Measurements from ENCODE around the gene PARL. TPM values are rescaled to one million over a fixed set of nuclear protein-coding genes. Genes with fewer than 3 reads are reported as not detected.

PARL gene
- polyA plus RNA-seq, 1 experiment = 46.2 TPM

DNA sequence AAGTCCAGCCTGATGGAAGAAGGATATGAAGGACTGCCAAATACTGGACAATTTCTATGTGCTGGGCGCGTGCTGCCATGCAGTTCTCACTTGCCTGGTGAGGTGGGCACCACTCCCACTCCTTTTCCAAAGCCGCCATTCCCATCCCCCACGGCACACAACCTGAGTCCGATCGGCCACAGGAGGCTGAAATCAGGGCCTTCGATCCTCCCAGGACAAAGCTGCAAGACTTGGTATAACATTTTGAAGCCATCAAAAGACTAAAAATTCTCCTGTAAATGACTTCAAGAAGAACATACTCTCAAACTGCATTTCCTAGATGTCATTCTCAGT, 56.2 kb downstream of the PARL start:
- no peak for DNase-seq (ENCODE audit: low read depth, low spot score)
- ChIA-PET CTCF (no interaction called here), POLR2A (no interaction called here)
- Histone ChIP-seq H3K9me3 (ENCODE audit: control insufficient read depth, insufficient read depth, low read length) (no peaks in the 10 kb centered on the region), H3K27me3 (ENCODE audit: control insufficient read depth, insufficient read depth, low read length) (no peaks in the 10 kb centered on the region), H3K27ac (ENCODE audit: low read depth, low read length) (no peak overlapping the region), H3K4me3 (ENCODE audit: low read depth, low read length) (no peak overlapping the region)
- TF ChIP-seq, protein P1, sequence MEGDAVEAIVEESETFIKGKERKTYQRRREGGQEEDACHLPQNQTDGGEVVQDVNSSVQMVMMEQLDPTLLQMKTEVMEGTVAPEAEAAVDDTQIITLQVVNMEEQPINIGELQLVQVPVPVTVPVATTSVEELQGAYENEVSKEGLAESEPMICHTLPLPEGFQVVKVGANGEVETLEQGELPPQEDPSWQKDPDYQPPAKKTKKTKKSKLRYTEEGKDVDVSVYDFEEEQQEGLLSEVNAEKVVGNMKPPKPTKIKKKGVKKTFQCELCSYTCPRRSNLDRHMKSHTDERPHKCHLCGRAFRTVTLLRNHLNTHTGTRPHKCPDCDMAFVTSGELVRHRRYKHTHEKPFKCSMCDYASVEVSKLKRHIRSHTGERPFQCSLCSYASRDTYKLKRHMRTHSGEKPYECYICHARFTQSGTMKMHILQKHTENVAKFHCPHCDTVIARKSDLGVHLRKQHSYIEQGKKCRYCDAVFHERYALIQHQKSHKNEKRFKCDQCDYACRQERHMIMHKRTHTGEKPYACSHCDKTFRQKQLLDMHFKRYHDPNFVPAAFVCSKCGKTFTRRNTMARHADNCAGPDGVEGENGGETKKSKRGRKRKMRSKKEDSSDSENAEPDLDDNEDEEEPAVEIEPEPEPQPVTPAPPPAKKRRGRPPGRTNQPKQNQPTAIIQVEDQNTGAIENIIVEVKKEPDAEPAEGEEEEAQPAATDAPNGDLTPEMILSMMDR (IDR thresholded peaks at IDR 0.05; ENCODE audit: low read depth, low read length) = no peak

DNA sequence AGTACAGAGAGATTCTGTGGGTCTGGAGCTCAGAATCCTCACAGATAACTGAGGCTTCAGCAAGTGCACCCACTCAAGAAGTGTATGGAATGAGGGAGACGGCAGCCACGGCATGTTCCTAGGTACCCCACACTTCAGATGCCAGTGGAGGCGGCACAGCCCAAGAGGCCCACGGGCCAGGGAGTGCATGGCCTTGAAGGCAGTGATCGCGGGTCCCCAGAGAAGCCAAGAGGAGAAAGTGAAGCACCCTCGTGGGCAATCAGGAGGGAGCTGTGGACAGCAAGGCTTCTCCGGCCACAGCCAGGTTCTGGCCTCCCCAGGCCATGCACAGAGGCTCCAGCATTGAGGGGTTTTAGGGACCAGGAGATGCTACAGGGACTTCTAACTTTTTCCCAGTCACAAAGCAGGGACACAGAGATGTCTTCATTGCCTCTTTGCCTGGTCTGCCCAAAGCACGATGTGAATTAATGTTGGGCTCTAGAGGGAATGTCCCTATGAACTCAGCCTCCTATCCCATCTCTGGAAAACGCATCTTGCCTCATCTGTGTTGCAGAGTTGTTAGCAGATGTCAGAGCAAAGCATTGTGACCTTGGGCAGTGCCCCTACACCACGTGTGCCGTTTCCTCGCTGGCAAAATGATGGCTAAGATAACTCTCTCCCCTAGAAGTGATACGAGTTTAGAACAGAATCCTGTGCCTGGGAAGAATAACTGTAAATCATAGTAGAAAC, 56.7 kb downstream of the PARL start:
- Histone ChIP-seq H3K9me3 (ENCODE audit: control insufficient read depth, insufficient read depth, low read length) (no peaks in the 10 kb centered on the region), H3K4me3 (ENCODE audit: low read depth, low read length) (no peak overlapping the region), H3K27ac (ENCODE audit: low read depth, low read length) (no peak overlapping the region), H3K27me3 (ENCODE audit: control insufficient read depth, insufficient read depth, low read length) (no peaks in the 10 kb centered on the region)
- DNase-seq (ENCODE audit: low read depth, low spot score) = no peak
- POLR2A ChIA-PET = no interaction called here
- TF ChIP-seq, protein P1 (IDR thresholded peaks at IDR 0.05; ENCODE audit: low read depth, low read length) = no peak
- CTCF ChIA-PET = no interaction called here

DNA sequence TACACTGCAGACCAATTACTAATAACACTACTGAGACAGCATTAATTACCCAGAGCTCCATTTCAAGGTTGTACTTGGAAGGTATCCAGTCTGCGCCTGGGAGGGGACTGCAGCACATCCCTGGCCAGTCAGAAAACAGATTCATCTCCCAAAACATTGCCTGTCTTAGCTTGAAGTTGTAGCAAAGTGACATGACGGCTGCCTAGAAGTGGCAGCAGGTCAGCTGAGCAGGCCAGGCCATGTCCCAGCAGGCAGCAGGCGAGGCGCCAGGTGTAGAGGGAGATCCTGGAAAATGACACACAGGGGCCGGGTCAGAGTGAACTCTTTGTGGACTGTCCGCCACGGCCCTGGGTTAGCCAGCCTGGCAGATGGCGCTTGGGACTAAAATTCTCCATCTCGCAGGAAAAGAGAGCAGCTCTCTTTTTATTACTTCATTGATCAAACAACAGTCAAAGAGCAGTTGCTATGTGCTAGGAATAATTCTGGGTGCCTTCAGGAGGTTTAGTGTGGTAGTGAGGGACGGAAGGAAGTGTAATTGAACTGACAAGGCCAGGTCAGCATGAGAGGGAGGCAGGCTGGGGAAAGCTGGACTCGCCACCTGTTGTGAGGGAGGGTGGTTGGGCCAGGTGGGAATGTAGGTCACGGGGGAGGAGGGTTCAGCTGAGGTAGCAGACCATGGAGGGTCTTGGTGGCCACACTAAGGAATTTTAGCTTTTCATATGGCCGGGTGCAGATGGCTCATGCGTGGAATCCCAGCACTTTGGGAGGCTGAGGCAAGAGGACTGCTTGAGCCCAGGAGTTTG, 58.0 kb downstream of the PARL start:
- no peaks in the 10 kb centered on the region for H3K9me3 ChIP-seq (ENCODE audit: control insufficient read depth, insufficient read depth, low read length)
- CTCF ChIA-PET = interaction anchor here (0.7 to 3.1 kb wide), 5 partner anchors 8 to 349 kb away, joined by 3 to 12 read pairs (median 4); partner anchors contain the start of gene PARL
- TF ChIP-seq, protein P1 (IDR thresholded peaks at IDR 0.05; ENCODE audit: low read depth, low read length) = no peak
- POLR2A ChIA-PET = no interaction called here
- no peak overlapping the region for H3K4me3 ChIP-seq (ENCODE audit: low read depth, low read length)
- H3K27me3 ChIP-seq (ENCODE audit: control insufficient read depth, insufficient read depth, low read length) = no peaks in the 10 kb centered on the region
- no peak overlapping the region for H3K27ac ChIP-seq (ENCODE audit: low read depth, low read length)
- no peak for DNase-seq (ENCODE audit: low read depth, low spot score)

DNA sequence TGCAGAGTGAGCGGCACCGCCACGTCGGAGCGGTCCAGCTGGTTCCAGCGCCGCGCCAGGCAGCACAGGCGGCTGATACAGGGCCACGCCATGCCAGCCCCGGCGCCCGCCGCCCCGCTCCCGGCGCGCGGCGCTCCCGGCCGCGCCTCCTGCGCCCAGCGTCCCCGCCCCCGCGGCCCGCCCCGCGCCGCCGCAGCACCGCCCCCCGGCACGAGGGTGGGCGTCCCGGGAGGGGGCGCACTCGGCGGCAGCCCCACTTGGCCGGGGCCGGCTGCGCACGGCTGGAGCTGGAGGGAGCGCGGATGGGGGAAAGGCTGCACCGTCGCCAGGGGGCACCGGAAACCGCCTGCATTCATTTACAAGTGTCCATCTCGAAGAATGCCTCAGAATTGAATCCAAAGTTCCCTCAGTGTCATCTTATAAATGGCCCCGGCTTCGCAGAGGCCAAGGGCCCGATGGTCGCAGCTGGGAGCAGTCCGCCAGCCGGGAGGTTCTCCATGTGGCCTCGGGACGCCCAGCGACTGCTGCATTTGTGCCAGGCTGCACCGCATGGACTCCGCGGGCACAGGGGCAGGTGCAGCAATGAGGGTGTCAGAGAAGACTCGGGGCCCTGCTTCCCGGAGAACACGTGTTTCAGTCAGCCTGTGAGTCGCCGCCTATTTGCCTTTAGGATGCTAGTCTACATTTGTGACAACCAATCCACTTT, 59.1 kb downstream of the PARL start, which contains the start of gene MAP6D1:
Gene MAP6D1 (minus strand): TSS at position 122 of the 706 bp plus-strand sequence. CDS start 30 bp downstream, at position 92.
- DNase-seq (ENCODE audit: low read depth, low spot score) = no peak
- H3K27me3 ChIP-seq (ENCODE audit: control insufficient read depth, insufficient read depth, low read length) = no peaks in the 10 kb centered on the region
- TF ChIP-seq, protein P1 (IDR thresholded peaks at IDR 0.05; ENCODE audit: low read depth, low read length) = peak; percentile 52
- H3K4me3 ChIP-seq (ENCODE audit: low read depth, low read length) = peak within 1 kb of the TSS; percentile 75
- no peak within 1 kb of the TSS for H3K27ac ChIP-seq (ENCODE audit: low read depth, low read length)
- H3K9me3 ChIP-seq (ENCODE audit: control insufficient read depth, insufficient read depth, low read length) = no peaks in the 10 kb centered on the region
- ChIA-PET POLR2A (interaction anchor here (1.7 kb wide), 1 partner anchor 59 kb away, joined by 7 read pairs; the partner anchor contains the start of gene PARL), CTCF (interaction anchor here (0.6 to 3.1 kb wide), 8 partner anchors 9 to 1503 kb away, joined by 3 to 12 read pairs (median 4); partner anchors contain the start of gene PARL)
